Endothelial cell of umbilical vein (primary cell): ENCODE measurements around the gene ESRRA. TPM values are rescaled to one million over a fixed set of nuclear protein-coding genes. Genes with fewer than 3 reads are reported as not detected.

Source experiments
- BruUV-seq: library from RNA; stranded (reverse); fragments of 400-500 nt; replicated peaks from 2 replicates; lab custom pipeline; 2021; lab: Mats Ljungman, UMichigan
- CTCF ChIA-PET: fragments of 300-600, 350-600 bp; sonication (Branson Sonifier 250); formaldehyde crosslinking; loops from one replicate; lab custom pipeline; 2021; ENCODE audit warnings: antibody characterized with exemption, inconsistent platforms; lab: Charles Lee
- POLR2A ChIA-PET: fragments of 300-600, 350-600 bp; sonication (Branson Sonifier 250); formaldehyde crosslinking; loops from one replicate; lab custom pipeline; 2021; ENCODE audit warnings: antibody characterized with exemption, inconsistent platforms; lab: Charles Lee
- DNase-seq: peaks from one replicate; pipeline ENCODE4 v3.0.0-alpha.2; 2011; ENCODE audit warnings: low read depth, low spot score
- FAIRE-seq: peaks from 2 replicates; lab custom pipeline; 2011; peaks lifted over from hg19 to GRCh38; lab: Jason Lieb, UNC
- H2AFZ ChIP-seq: 2 replicates; pipeline ENCODE4 v1.6.0; 2012; ENCODE audit warnings: low read depth, low read length, control low read depth, inconsistent platforms
- H3K27ac ChIP-seq: 2 replicates; pipeline ENCODE4 v1.5.1; 2011; ENCODE audit warnings: low read depth, mild to moderate bottlenecking, control low read depth, low read length, moderate library complexity; ENCODE audit not compliant: insufficient read depth
- H3K27me3 ChIP-seq, 2 experiments: 2 replicates each; pipeline versions ENCODE4 v1.6.0 to v1.6.1; 2011; ENCODE audit warnings: low read length in 2 of 2, mixed read lengths in 1 of 2; ENCODE audit not compliant: control insufficient read depth in 2 of 2, insufficient read depth in 2 of 2
- H3K36me3 ChIP-seq, 2 experiments: 2 replicates in 1 of 2; 3 replicates in 1 of 2; pipeline ENCODE4 v1.5.1; 2011; ENCODE audit warnings: low read length in 2 of 2, mild to moderate bottlenecking in 1 of 2, moderate library complexity in 1 of 2; ENCODE audit not compliant: control insufficient read depth in 2 of 2, insufficient read depth in 2 of 2; ENCODE audit errors: extremely low read depth in 1 of 2
- H3K4me1 ChIP-seq: 3 replicates; pipeline ENCODE4 v1.5.1; 2011; ENCODE audit warnings: mild to moderate bottlenecking, low read length; ENCODE audit not compliant: control insufficient read depth, insufficient read depth; ENCODE audit errors: extremely low read depth
- H3K4me2 ChIP-seq: 2 replicates; pipeline ENCODE4 v1.6.1; 2011; ENCODE audit warnings: low read length, control low read depth, mixed read lengths; ENCODE audit not compliant: insufficient read depth
- H3K4me3 ChIP-seq, 3 experiments: fragments of 200-600 bp in 1 of 3; sonication (generic), shearing (Covaris generic) in 1 of 3; replicated peaks in 1 of 3; 2 replicates each; pipeline ENCODE4 v1.5.1; 2011 to 2016; ENCODE audit warnings: control low read depth in 3 of 3, low read length in 3 of 3, mild to moderate bottlenecking in 2 of 3, inconsistent platforms in 1 of 3, low read depth in 1 of 3, moderate library complexity in 1 of 3; ENCODE audit not compliant: insufficient read depth in 1 of 3
- H3K79me2 ChIP-seq: 2 replicates; pipeline ENCODE4 v1.6.0; 2012; ENCODE audit warnings: low read length, inconsistent platforms; ENCODE audit not compliant: control insufficient read depth, insufficient read depth
- H3K9ac ChIP-seq: replicated peaks from 2 replicates; pipeline ENCODE3; 2011; ENCODE audit warnings: low read length, control low read depth; ENCODE audit not compliant: insufficient read depth; ENCODE audit errors: extremely low read depth
- H3K9me1 ChIP-seq: replicated peaks from 3 replicates; pipeline ENCODE4 v1.6.0; 2011; ENCODE audit warnings: mild to moderate bottlenecking, low read length; ENCODE audit not compliant: control insufficient read depth, insufficient read depth; ENCODE audit errors: extremely low read depth
- H3K9me3 ChIP-seq: replicated peaks from 2 replicates; pipeline ENCODE4 v1.5.1; 2012; ENCODE audit warnings: low read length, inconsistent platforms; ENCODE audit not compliant: control insufficient read depth, insufficient read depth
- H4K20me1 ChIP-seq: replicated peaks from 2 replicates; pipeline ENCODE3; 2011; ENCODE audit warnings: mild to moderate bottlenecking, low read length; ENCODE audit not compliant: control insufficient read depth, insufficient read depth; ENCODE audit errors: extremely low read depth
- EZH2 ChIP-seq: IDR thresholded peaks from 2 replicates; pipeline ENCODE4 v1.6.1; 2012; ENCODE audit warnings: borderline replicate concordance, low read depth, mild to moderate bottlenecking, moderate library complexity, low read length, inconsistent platforms; ENCODE audit not compliant: severe bottlenecking
- GATA2 ChIP-seq: IDR thresholded peaks from 2 replicates; pipeline ENCODE4 v1.7.0; 2011; ENCODE audit warnings: low read depth, mild to moderate bottlenecking, moderate library complexity, mixed read lengths, low read length; ENCODE audit not compliant: insufficient read length, insufficient read depth
- JUN ChIP-seq: IDR thresholded peaks from 2 replicates; pipeline ENCODE4 v1.6.1; 2011; ENCODE audit warnings: borderline replicate concordance, low read depth; ENCODE audit not compliant: insufficient read length, insufficient read depth
- POLR2A ChIP-seq: IDR thresholded peaks from 2 replicates; pipeline ENCODE4 v1.6.1; 2012; ENCODE audit warnings: low read depth, mild to moderate bottlenecking, control low read depth, low read length
- dilution Hi-C: fragments of 300-500 bp; cut with MboI; formaldehyde crosslinking; loops from one replicate; pipeline ENCODE4 v1.15.0; 2019; ENCODE audit warnings: low sequenced_read_pairs; ENCODE audit not compliant: extremely low pct_ligation_motif_present
- intact Hi-C: fragments of 100-400 bp; cut with micrococcal nuclease; formaldehyde crosslinking; loops from one replicate; pipeline ENCODE4 v1.10.0; 2022
- polyA plus RNA-seq, 4 experiments: library from polyadenylated mRNA; depleted of rRNA in 3 of 4; stranded (reverse) in 3 of 4; unstranded in 1 of 4; fragments of >200 nt; gene quantifications; 2 replicates each; pipeline versions ENCODE4 v1.2.1 to v1.2.3, GENCODE V29; 2011 to 2012; ENCODE audit warnings: missing spikeins in 1 of 4
- total RNA-seq: library from RNA; stranded (reverse); gene quantifications from 2 replicates; pipeline ENCODE4 v1.2.3, GENCODE V29; 2021

ESRRA gene
- total and polyA plus RNA-seq, 2 donors (not counting 3 experiments of a cell fraction or from before 2014, with no cell fraction given): 17.2 to 37.4 TPM

DNA sequence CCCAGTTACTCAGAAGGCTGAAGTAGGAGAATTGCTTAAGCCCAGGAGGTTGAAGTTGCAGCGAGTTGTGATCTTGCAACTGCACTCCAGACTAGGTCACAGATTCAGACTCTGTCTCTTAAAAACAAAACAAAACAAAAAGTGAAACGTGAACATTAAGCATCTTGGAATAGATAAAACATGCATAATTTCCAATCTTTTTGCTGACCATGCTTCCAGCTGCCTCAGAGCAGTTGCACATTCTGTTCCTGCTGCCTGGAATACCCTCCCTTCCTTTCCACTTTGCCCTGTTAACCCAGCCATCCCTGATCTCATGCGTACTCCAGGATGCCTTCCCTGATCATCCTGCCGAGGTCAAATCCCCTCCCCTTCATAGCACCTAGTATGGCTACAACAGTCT is 34.0 kb downstream of the ESRRA start:
- Histone ChIP-seq H3K79me2 (no peaks in the 10 kb centered on the region), H3K9ac (no peak overlapping the region), H2AFZ (no peak overlapping the region), H3K4me3 (no peak overlapping the region), H3K4me1 (no peaks in the 10 kb centered on the region), H3K9me1 (no peaks in the 10 kb centered on the region), H3K9me3 (no peaks in the 10 kb centered on the region), H3K4me2 (no peak overlapping the region), H3K36me3 (no peaks in the 10 kb centered on the region), H3K27ac (no peak overlapping the region), H4K20me1 (no peaks in the 10 kb centered on the region), H3K27me3 (no peaks in the 10 kb centered on the region)
- POLR2A ChIA-PET: no interaction called here
- no peak for FAIRE-seq
- DNase-seq: no peak
- CTCF ChIA-PET: no interaction called here
- no peak for TF ChIP-seq POLR2A
- dilution Hi-C loops: no loop called here
- intact Hi-C loops: no loop called here
- BruUV-seq: no TSS peak

GRCh38 chr11:64339754-64340408 is 34.6 kb downstream of the ESRRA start, which contains the start of gene CCDC88B:
TSS of gene CCDC88B (plus strand) at chr11:64340204. CDS start at chr11:64340267, 63 bp downstream.
- H3K36me3 ChIP-seq: no peaks in the 10 kb centered on the region
- no peaks in the 10 kb centered on the region for H3K79me2 ChIP-seq
- intact Hi-C loops: no loop called here
- BruUV-seq: no TSS peak
- no peaks in the 10 kb centered on the region for H3K27me3 ChIP-seq
- no peak for DNase-seq
- H3K9me1 ChIP-seq: no peaks in the 10 kb centered on the region
- no peaks in the 10 kb centered on the region for H3K9me3 ChIP-seq
- H3K9ac ChIP-seq: no peak within 1 kb of the TSS
- CTCF ChIA-PET: interaction anchor here (3.1 kb wide), 2 partner anchors 8 to 22 kb away, joined by 24 to 27 read pairs; partner anchors contain the start of genes PRDX5 and TRMT112
- H3K4me2 ChIP-seq: no peak within 1 kb of the TSS
- H3K4me1 ChIP-seq: no peaks in the 10 kb centered on the region
- POLR2A ChIA-PET: no interaction called here
- TF ChIP-seq JUN: no peak
- no peak for TF ChIP-seq GATA2
- TF ChIP-seq EZH2: no peak
- no peaks in the 10 kb centered on the region for H4K20me1 ChIP-seq
- H2AFZ ChIP-seq: peak within 1 kb of the TSS; percentile 50
- dilution Hi-C loops: no loop called here
- no peak for FAIRE-seq
- H3K27ac ChIP-seq: no peak within 1 kb of the TSS
- H3K4me3 ChIP-seq: no peak within 1 kb of the TSS
